SK-MEL-5 (cell line): ENCODE results near the gene JADE2. TPM values are rescaled to one million over a fixed set of nuclear protein-coding genes. Genes with fewer than 3 reads are reported as not detected.
"Not testable (repeated sequence)": the region's sequence is repeated elsewhere in the genome, so short reads cannot be mapped to it uniquely, and the experiment has no call there.

ENCODE experiments used
- DNase-seq: peaks from one replicate; pipeline ENCODE4 v3.0.0-alpha.2; 2016; ENCODE audit warnings: low read depth, low spot score
- in situ Hi-C: cut with HindIII; loops from 2 replicates; pipeline ENCODE4 v1.10.0; 2016; ENCODE audit warnings: low sequenced_read_pairs, high pct_unique_total_duplicates, low pct_unique_long_range_greater_than_20kb
- total RNA-seq: library from RNA; depleted of rRNA; stranded (reverse); fragments of >200 nt; shearing (Covaris generic); gene quantifications from 2 replicates; pipeline ENCODE4 v1.2.3, GENCODE V29; 2014

The JADE2 gene
- total RNA-seq, 1 experiment from 2014 or later, result 21.8 TPM

DNA sequence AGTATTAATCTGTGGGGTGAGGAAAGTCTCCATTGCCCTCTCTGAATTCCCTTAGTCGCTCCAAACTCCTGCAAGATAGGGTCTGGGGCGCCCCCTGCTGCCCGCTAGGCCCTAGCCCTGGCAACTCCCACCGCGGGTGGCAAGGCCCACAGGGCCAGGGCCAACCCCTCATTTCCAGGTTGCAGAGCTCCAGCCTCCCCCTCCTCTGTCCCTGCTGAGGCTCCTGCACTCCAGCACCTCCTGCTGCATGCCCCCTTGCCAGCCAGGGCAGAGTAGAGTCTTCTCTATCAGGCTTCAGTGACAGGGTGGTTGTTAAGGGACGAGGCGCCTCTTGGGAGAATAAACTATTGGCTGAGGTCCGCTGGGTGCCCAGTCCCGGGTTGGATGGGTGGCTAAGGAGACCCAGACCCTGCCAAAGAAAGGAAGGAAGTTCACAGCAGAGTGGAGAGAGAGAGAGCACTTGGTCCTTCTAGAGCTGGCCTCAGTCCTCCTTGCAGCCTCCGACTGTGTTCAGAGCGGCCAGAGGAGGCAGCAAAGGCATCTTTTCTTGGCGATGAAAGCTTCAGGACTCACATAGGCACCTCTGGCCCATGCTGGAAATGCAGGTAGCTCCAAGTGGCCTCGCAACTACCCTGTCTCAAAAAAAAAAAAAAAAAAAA, 61.5 kb downstream of the JADE2 start:
- in situ Hi-C loops, result no loop called here
- DNase-seq, result peak; percentile 89

- DNase-seq, result no peak
- in situ Hi-C loops, result no loop called here
Observed at GRCh38 chr5:134590992-134591659, 65.7 kb downstream of the JADE2 start.

DNA sequence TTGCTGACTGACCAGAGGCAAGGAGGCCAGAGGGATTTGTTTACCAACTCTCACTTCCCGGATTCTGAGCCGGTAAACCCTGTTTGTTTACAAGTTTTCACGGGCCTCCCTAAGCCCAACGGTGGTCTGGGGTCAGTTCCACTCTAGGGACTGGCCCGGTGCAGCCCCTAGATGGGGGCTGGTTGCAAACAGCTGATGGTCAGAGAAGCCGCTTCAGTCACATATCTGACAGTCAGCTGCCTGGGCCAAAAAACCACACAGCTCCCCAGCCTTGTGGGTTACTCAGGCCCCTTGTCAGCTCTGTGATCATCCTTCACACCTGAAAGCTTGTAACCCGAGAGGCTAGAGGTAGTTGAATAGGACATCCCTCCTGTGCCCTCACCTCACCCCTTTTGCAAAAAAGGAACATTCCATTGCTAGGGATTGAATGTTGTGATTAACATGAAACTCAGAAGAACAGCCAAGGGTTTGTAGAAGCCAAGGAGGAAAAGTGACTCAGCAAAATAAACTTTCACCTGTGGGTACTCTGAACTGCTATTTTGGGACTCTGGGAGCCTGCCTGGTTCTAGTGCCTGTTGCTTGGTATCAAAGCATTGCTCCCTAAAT, 66.8 kb downstream of the JADE2 start:
- in situ Hi-C loops, result no loop called here

DNA sequence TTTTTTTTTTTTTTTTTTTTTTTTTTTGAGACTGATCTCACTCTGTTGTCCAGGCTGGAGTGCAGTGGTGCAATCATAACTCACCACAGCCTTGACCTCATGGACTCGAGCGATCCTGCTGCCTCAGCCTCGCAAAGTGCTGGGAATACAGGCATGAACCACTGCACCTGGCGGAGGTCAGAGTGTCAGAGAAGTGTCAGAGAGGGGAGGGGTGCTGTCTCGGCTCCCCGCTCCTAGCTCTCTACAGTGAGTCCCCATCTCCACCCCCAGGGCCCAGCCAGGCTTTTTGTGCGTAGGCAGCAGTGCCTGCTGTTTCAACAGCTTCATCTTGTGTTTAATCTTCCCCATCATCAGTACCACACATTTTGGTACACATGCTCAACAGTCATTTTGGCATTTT, 68.9 kb downstream of the JADE2 start:
- DNase-seq, result no peak
- in situ Hi-C loops, result no loop called here

More for the DNA sequence above, 66.8 kb downstream of the JADE2 start:
- DNase-seq, result no peak

- in situ Hi-C loops, result no loop called here
- DNase-seq, result no peak
Observed at GRCh38 chr5:134594797-134595457, 69.5 kb downstream of the JADE2 start.

- in situ Hi-C loops, result no loop called here
- DNase-seq, result no peak
Observed at GRCh38 chr5:134595458-134595838, 70.0 kb downstream of the JADE2 start.

GRCh38 chr5:134599820-134600219, 74.3 kb downstream of the JADE2 start:
- in situ Hi-C loops, DNase-seq: not testable (repeated sequence)

DNA sequence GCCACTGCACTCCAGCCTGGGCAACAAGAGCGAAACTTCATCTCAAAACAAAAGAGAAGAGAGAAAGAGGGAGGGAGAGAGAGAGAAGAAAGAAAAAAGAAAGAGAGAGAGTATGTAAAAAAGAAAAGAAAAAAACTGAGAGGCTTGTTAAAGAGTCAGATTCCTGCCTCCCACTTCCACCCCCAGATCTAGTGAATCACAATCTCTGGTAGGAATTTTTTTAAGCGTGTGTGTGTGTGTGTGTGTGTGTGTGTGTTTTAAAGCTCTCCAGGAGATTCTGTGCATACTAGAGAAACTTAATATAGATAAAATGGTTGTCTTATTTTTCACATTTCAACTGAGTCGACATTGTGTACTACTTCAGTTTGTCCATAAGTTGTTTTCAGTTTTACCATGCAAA, 75.1 kb downstream of the JADE2 start:
- in situ Hi-C loops, result no loop called here
- no peak for DNase-seq

DNA sequence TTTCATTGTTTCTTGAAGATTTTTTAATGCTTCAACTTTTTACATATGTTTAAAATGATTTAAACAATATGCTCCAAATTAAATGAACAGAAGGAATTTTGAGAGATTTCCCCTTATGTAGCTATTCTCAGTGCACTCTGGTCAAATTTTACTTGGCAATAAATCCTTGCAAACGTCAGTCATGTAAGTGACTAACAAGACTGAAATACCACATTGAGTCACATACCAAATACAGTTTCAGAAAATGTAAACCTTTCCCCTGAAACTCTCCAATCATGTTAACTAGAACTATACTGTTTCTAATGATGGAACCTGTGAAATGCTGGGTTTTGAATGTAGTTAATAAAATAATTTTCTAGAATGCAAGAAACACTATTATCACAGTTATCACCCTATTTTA, 77.6 kb downstream of the JADE2 start:
- DNase-seq, result no peak
- in situ Hi-C loops, result no loop called here

- in situ Hi-C loops, result no loop called here
- no peak for DNase-seq
Observed at GRCh38 chr5:134604908-134605307, 79.4 kb downstream of the JADE2 start.

- in situ Hi-C loops, result no loop called here
Observed at GRCh38 chr5:134606726-134607125, 81.3 kb downstream of the JADE2 start.

DNA sequence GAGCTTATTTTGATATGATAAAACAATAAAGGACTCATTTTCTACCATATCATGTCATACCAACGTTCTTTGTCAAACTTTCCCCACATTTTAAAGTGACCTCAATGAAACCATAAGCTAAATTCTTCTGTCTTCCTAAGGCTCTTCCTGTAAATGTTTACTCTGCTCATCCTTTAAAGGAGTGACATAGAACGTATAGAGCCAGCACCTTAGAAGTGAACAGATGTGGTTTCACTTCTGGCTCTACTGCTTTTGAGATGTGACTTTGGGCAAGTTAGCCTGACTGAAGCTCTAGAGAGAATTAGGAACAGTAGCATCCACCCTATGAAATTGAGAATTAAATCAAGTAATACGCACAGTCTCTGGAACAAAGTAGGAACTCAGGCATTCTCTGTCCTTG, 83.1 kb downstream of the JADE2 start:
- in situ Hi-C loops, result no loop called here
- no peak for DNase-seq

More at GRCh38 chr5:134606726-134607125, 81.3 kb downstream of the JADE2 start:
- no peak for DNase-seq

DNA sequence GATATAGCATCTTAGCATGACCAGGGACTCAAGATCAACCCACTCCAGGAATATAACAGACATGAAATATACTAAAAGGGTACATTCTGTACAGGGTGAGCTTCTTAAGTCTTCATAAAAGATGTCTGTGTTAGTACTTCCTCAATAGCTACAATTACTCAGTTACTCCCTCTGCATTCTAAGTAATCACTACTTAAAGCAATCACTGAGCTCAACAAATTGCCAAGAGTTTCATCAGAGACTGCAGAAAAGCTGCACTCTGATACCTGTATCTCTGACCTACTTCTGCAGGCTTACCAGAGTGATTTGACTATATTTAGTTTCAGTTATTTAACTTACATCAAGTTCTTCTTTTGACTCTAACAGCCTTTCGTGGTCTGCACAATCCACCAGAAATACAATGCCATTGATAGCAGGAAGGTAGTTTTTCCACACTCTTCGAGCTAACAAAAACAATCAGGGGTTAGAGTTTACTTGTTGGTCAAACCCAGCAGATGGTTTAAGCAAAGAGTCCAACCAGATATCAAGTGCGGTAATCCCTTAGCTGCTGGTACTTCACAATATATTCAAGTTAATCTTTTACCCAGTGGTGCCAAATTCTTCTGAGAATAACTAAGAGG, 83.9 kb downstream of the JADE2 start:
- in situ Hi-C loops, result no loop called here
- no peak for DNase-seq

GRCh38 chr5:134610725-134611124, 85.3 kb downstream of the JADE2 start:
- in situ Hi-C loops, result no loop called here
- no peak for DNase-seq

GRCh38 chr5:134611515-134611914, 86.0 kb downstream of the JADE2 start:
- in situ Hi-C loops, result no loop called here
- no peak for DNase-seq

- no peak for DNase-seq
- in situ Hi-C loops, result no loop called here
Observed at GRCh38 chr5:134614450-134615085, 89.1 kb downstream of the JADE2 start.

- peak; percentile 56 for DNase-seq
- in situ Hi-C loops, result no loop called here
Observed at GRCh38 chr5:134620634-134621033, 95.2 kb downstream of the JADE2 start.

GRCh38 chr5:134625559-134625958, 100.1 kb downstream of the JADE2 start:
- no peak for DNase-seq
- in situ Hi-C loops, result no loop called here
